Kidney epithelial cell (primary cell): Measurements from ENCODE around the gene DAAM2. TPM values are rescaled to one million over a fixed set of nuclear protein-coding genes. Genes with fewer than 3 reads are reported as not detected.
A peak's percentile ranks its signal among the peaks of the same experiment; 100 is the strongest.

ENCODE experiments used
- DNase-seq: peaks from one replicate; pipeline ENCODE4 v3.0.0-alpha.2; 2010; ENCODE audit warnings: low read depth
- H3K27me3 ChIP-seq: 2 replicates; pipeline ENCODE4 v1.6.0; 2011; ENCODE audit warnings: low read length; ENCODE audit not compliant: control insufficient read depth, insufficient read depth
- H3K36me3 ChIP-seq: 2 replicates; pipeline ENCODE4 v1.5.1; 2011; ENCODE audit warnings: low read length; ENCODE audit not compliant: control insufficient read depth, insufficient read depth
- H3K4me3 ChIP-seq: 2 replicates; pipeline ENCODE4 v1.5.1; 2011; ENCODE audit warnings: low read depth, mild to moderate bottlenecking, control low read depth, low read length
- total RNA-seq: library from RNA; depleted of rRNA; stranded (reverse); fragments of >200 nt; gene quantifications from 2 replicates; pipeline ENCODE4 v1.2.3, GENCODE V29; 2015
- TF ChIP-seq, protein P1 (sequence below): IDR thresholded peaks from 2 replicates; pipeline ENCODE4 v1.5.1; 2011; ENCODE audit warnings: mild to moderate bottlenecking, moderate library complexity, low read length, control low read depth, inconsistent platforms; ENCODE audit not compliant: insufficient read depth, poor library complexity, severe bottlenecking

Gene DAAM2
- total RNA-seq, 1 donor from 2014 or later: 1.3 TPM

DNA sequence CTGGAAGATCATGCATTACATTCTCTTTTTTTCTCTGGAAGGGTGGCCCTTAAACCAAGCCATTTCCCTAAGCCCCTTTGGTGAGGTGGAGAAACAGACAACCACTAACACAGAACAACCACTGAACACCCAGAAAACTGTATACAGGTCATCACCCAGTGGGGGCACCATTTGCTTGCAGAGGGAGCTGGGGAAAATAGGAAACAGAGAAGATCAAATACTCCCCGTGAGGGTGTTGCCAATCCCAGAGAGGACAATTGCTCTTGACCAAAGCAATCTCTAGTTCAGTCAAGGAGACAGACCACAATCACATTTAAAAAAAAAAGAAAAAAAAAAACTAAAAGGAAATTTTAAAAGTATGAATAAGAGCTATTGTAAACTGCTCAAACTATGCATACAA lies 865 bp upstream of the DAAM2 start:
- DNase-seq: no peak
- TF ChIP-seq, protein P1, sequence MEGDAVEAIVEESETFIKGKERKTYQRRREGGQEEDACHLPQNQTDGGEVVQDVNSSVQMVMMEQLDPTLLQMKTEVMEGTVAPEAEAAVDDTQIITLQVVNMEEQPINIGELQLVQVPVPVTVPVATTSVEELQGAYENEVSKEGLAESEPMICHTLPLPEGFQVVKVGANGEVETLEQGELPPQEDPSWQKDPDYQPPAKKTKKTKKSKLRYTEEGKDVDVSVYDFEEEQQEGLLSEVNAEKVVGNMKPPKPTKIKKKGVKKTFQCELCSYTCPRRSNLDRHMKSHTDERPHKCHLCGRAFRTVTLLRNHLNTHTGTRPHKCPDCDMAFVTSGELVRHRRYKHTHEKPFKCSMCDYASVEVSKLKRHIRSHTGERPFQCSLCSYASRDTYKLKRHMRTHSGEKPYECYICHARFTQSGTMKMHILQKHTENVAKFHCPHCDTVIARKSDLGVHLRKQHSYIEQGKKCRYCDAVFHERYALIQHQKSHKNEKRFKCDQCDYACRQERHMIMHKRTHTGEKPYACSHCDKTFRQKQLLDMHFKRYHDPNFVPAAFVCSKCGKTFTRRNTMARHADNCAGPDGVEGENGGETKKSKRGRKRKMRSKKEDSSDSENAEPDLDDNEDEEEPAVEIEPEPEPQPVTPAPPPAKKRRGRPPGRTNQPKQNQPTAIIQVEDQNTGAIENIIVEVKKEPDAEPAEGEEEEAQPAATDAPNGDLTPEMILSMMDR: peak; percentile 21
- H3K36me3 ChIP-seq: no peaks in the 10 kb centered on the region
- peaks cover 6% of the 10 kb centered on the region for H3K27me3 ChIP-seq
- no peak overlapping the region for H3K4me3 ChIP-seq

DNA sequence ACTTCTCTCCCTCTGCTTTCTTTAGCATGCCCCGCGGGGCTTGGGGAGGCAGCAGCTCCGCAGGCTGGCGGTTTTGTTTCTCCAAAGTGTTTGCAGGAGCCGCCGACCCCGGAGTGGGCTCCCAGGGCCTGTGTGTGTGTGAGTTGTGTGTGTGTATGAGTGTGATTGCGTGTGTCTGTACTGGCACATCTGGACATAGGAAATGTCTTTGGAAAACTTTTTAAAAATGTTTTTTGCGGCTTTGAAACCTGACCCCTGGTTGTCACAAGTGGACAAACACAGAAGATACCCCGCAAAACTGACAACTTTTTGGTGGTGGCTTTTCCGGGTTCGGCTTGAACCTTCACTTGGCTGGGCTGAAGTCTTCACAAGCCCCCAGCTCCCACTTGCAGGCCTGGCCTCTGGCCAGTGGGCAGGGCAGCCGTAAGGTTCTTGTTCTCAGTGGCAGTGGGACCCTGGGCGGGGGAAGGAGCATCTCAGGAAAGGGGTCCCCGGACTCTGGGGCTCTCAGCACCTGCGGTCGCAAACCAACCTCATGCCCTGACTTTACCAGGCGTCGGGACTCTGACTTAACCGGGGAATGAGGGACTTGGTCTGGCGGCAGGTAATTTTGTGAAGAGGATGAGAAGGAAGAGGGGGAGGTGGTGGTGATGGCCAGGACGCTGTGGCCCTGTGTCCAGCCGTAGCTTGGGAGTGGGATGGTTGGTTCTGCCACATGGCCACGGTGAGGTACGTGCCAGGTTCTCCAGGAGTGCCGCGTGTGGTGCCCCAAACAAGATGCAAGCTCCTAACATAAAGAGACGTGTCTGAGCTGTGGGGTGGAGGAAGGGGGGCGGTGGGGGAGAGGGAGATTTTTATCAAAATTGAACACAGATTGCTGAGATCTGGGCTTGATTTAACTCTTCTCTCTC lies 619 bp downstream of the DAAM2 start:
- DNase-seq: no peak
- TF ChIP-seq, protein P1: no peak
- Histone ChIP-seq H3K4me3 (peak overlapping the region; percentile 48), H3K27me3 (peaks cover 6% of the 10 kb centered on the region), H3K36me3 (no peaks in the 10 kb centered on the region)

DNA sequence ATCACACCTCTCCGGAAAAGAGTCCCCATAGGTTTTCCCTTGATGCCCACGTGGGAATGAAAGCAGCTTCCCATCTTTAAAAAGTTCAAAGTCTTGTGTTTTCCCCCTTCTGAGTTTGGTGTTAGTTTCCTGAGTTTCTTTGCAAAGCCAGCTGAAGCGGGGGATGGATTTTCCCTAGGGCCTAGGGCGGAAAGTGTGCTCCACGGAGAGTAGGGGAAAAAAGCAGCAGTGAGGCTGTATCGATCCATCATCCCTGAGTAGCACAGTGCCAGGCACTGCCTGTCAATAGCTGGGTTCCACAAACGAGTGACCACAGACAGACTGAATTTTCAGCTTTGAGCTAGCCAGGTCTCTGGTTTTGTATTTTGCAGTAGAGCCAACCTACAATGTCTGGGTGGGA lies 1.3 kb downstream of the DAAM2 start:
- no peak for DNase-seq
- Histone ChIP-seq H3K27me3 (peaks cover 6% of the 10 kb centered on the region), H3K4me3 (no peak overlapping the region), H3K36me3 (no peaks in the 10 kb centered on the region)
- TF ChIP-seq, protein P1: no peak

DNA sequence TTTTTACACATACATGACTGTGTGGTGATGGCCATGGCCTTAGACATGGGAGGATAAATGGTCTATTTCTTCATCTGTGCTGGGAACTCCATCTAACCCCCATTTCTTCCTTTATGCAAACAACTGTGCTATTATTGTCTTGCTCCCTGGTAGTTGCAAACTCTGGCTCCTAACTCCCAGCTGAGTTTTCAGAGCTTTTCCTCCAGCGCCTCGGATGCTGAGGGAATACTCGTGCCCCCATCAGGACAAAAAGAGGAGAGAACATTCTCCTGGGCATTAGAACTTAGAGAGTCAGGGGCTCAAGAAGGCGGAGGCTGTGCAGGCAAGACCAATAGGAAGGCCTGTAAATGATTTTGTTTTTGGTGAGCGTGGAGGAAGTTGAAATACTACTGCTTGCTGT lies 2.1 kb downstream of the DAAM2 start:
- no peak overlapping the region for H3K4me3 ChIP-seq
- no peaks in the 10 kb centered on the region for H3K36me3 ChIP-seq
- TF ChIP-seq, protein P1: no peak
- no peak for DNase-seq
- H3K27me3 ChIP-seq: peaks cover 6% of the 10 kb centered on the region

DNA sequence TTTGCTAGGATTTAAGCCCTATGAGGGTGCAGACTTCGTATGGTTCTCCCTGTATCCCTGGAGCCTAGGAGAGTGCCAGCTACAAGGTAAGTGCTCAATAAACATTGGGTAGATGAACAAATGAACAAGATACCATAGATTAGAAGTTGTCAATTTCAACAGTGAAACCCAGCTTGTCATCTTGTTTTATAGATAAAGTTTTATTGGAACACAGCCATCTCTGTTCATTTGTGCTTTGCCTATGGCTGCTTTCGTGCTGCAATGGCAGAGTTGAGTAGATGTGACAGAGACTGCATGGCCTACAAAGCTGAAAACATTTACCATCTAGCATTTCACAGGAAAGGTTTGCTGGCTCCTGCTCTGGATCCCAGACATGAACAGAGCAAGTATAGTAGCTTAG lies 5.6 kb downstream of the DAAM2 start:
- Histone ChIP-seq H3K36me3 (no peaks in the 10 kb centered on the region), H3K27me3 (peaks cover 4% of the 10 kb centered on the region), H3K4me3 (no peak overlapping the region)
- DNase-seq: no peak
- TF ChIP-seq, protein P1: no peak
